DMS153 treated with DMSO at 0.1 percent for 48 hours (cell line): ENCODE measurements around the gene ZNRF1.
A peak's percentile ranks its signal among the peaks of the same experiment; 100 is the strongest.
"Not testable (repeated sequence)": the region's sequence is repeated elsewhere in the genome, so short reads cannot be mapped to it uniquely, and the experiment has no call there.

Experiments
- DNase-seq: peaks from one replicate; lab custom pipeline; 2025; ENCODE audit not compliant: unreplicated experiment; lab: John Stamatoyannopoulos, UW

Gene ZNRF1

GRCh38 chr16:75074920-75075687 lies 76.3 kb downstream of the ZNRF1 start:
- no peak for DNase-seq

- DNase-seq = no peak
These were observed 77.0 kb downstream of the ZNRF1 start for GRCh38 chr16:75075688-75076268.

- no peak for DNase-seq
These were observed 80.1 kb downstream of the ZNRF1 start for GRCh38 chr16:75078886-75079285.

GRCh38 chr16:75079346-75079926 lies 80.6 kb downstream of the ZNRF1 start:
- DNase-seq = no peak

GRCh38 chr16:75080205-75081029 lies 81.6 kb downstream of the ZNRF1 start:
- DNase-seq = no peak

GRCh38 chr16:75081179-75081859 lies 82.5 kb downstream of the ZNRF1 start:
- no peak for DNase-seq

GRCh38 chr16:75083813-75084212 lies 85.0 kb downstream of the ZNRF1 start:
- no peak for DNase-seq

- no peak for DNase-seq
These were observed 86.7 kb downstream of the ZNRF1 start for GRCh38 chr16:75085556-75085955.

GRCh38 chr16:75086281-75086680 lies 87.5 kb downstream of the ZNRF1 start:
- DNase-seq = no peak

- DNase-seq = no peak
These were observed 88.0 kb downstream of the ZNRF1 start for GRCh38 chr16:75086688-75087374.

- DNase-seq = peak; percentile 98
These were observed 88.7 kb downstream of the ZNRF1 start for GRCh38 chr16:75087375-75087979.

GRCh38 chr16:75088216-75088615 lies 89.4 kb downstream of the ZNRF1 start:
- DNase-seq = no peak

GRCh38 chr16:75088934-75089333 lies 90.1 kb downstream of the ZNRF1 start:
- no peak for DNase-seq

GRCh38 chr16:75089486-75090202 lies 90.8 kb downstream of the ZNRF1 start:
- DNase-seq = no peak

GRCh38 chr16:75090899-75091298 lies 92.1 kb downstream of the ZNRF1 start:
- not testable (repeated sequence) for DNase-seq

GRCh38 chr16:75091619-75092018 lies 92.8 kb downstream of the ZNRF1 start:
- DNase-seq = not testable (repeated sequence)

GRCh38 chr16:75092777-75093176 lies 94.0 kb downstream of the ZNRF1 start:
- DNase-seq = no peak

GRCh38 chr16:75093598-75094540 lies 95.0 kb downstream of the ZNRF1 start:
- DNase-seq = no peak
